IMR-90 (cell line): ENCODE results near the gene MAGEF1.

Experiments
- BHLHE40 ChIP-seq: fragments of 150-350 bp; IDR thresholded peaks from 2 replicates; pipeline ENCODE4 v1.6.1; 2016; ENCODE audit warnings: mild to moderate bottlenecking, low read depth, low read length
- CEBPB ChIP-seq: IDR thresholded peaks from 2 replicates; pipeline ENCODE4 v1.6.1; 2012; ENCODE audit warnings: low read depth, low read length, improper control_type of control experiment
- MAZ ChIP-seq: IDR thresholded peaks from 2 replicates; pipeline ENCODE4 v1.6.1; 2012; ENCODE audit warnings: low read depth, mild to moderate bottlenecking, low read length, improper control_type of control experiment, moderate library complexity, borderline replicate concordance
- MXI1 ChIP-seq: IDR thresholded peaks from 2 replicates; pipeline ENCODE4 v1.6.1; 2012; ENCODE audit warnings: low read depth, mild to moderate bottlenecking, low read length, moderate library complexity, borderline replicate concordance
- POLR2A ChIP-seq: IDR thresholded peaks from 2 replicates; pipeline ENCODE4 v1.6.1; 2012; ENCODE audit warnings: mild to moderate bottlenecking, low read depth, low read length
- RAD21 ChIP-seq: IDR thresholded peaks from 2 replicates; pipeline ENCODE4 v1.6.1; 2012; ENCODE audit warnings: low read length, improper control_type of control experiment
- RCOR1 ChIP-seq: IDR thresholded peaks from 2 replicates; pipeline ENCODE4 v1.6.1; 2012; ENCODE audit warnings: mild to moderate bottlenecking, low read length, improper control_type of control experiment; ENCODE audit not compliant: insufficient replicate concordance
- RFX5 ChIP-seq: IDR thresholded peaks from 2 replicates; pipeline ENCODE4 v1.8.0; 2012; ENCODE audit warnings: low read depth, mild to moderate bottlenecking, low read length, moderate library complexity
- SMC3 ChIP-seq: fragments of 150-350 bp; IDR thresholded peaks from 2 replicates; pipeline ENCODE4 v1.6.1; 2016; ENCODE audit warnings: low read depth, mild to moderate bottlenecking, antibody characterized with exemption, low read length, moderate library complexity
- TF ChIP-seq, protein P1 (sequence below): conservative IDR thresholded peaks from 2 replicates; pipeline ENCODE4 v1.5.1; 2012; ENCODE audit warnings: mild to moderate bottlenecking, low read depth, low read length, improper control_type of control experiment
- TF ChIP-seq, protein P2 (sequence below): fragments of 150-350 bp; IDR thresholded peaks from 2 replicates; pipeline ENCODE4 v1.6.1; 2016; ENCODE audit warnings: low read depth, mild to moderate bottlenecking, low read length, moderate library complexity, borderline replicate concordance
- TF ChIP-seq, protein P3 (sequence below): fragments of 150-350 bp; IDR thresholded peaks from 2 replicates; pipeline ENCODE4 v1.6.1; 2017; ENCODE audit warnings: mild to moderate bottlenecking, antibody characterized with exemption, low read length, low read depth

DNA sequence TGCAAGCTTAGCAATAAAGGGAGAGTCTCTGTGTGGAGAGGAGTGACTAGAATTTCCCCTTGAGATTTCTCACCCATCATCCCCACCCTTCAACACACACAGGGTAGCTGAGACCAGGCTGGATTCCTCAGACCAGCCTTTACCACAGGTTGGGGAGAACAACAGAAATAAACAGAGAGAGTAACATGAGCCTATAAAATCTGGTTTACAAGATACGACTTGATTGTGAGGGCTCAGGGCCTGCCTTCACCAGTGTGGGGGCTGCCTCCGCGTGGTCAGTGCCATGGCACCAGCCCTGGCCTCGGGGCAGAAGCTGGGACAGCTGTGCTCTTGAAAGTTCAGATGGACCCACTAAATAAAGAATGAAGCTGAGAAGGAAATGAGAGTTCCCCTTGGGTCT is 14.6 kb upstream of the MAGEF1 start:
- no peak for TF ChIP-seq POLR2A
- TF ChIP-seq, protein P1, sequence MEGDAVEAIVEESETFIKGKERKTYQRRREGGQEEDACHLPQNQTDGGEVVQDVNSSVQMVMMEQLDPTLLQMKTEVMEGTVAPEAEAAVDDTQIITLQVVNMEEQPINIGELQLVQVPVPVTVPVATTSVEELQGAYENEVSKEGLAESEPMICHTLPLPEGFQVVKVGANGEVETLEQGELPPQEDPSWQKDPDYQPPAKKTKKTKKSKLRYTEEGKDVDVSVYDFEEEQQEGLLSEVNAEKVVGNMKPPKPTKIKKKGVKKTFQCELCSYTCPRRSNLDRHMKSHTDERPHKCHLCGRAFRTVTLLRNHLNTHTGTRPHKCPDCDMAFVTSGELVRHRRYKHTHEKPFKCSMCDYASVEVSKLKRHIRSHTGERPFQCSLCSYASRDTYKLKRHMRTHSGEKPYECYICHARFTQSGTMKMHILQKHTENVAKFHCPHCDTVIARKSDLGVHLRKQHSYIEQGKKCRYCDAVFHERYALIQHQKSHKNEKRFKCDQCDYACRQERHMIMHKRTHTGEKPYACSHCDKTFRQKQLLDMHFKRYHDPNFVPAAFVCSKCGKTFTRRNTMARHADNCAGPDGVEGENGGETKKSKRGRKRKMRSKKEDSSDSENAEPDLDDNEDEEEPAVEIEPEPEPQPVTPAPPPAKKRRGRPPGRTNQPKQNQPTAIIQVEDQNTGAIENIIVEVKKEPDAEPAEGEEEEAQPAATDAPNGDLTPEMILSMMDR: no peak
- TF ChIP-seq MAZ: no peak
- TF ChIP-seq SMC3: no peak
- TF ChIP-seq RCOR1: no peak
- TF ChIP-seq, protein P2, sequence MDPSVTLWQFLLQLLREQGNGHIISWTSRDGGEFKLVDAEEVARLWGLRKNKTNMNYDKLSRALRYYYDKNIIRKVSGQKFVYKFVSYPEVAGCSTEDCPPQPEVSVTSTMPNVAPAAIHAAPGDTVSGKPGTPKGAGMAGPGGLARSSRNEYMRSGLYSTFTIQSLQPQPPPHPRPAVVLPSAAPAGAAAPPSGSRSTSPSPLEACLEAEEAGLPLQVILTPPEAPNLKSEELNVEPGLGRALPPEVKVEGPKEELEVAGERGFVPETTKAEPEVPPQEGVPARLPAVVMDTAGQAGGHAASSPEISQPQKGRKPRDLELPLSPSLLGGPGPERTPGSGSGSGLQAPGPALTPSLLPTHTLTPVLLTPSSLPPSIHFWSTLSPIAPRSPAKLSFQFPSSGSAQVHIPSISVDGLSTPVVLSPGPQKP: no peak
- TF ChIP-seq, protein P3, sequence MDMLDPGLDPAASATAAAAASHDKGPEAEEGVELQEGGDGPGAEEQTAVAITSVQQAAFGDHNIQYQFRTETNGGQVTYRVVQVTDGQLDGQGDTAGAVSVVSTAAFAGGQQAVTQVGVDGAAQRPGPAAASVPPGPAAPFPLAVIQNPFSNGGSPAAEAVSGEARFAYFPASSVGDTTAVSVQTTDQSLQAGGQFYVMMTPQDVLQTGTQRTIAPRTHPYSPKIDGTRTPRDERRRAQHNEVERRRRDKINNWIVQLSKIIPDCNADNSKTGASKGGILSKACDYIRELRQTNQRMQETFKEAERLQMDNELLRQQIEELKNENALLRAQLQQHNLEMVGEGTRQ: no peak
- TF ChIP-seq BHLHE40: no peak
- TF ChIP-seq RFX5: no peak
- TF ChIP-seq MXI1: no peak
- no peak for TF ChIP-seq RAD21
- no peak for TF ChIP-seq CEBPB
